WTC11 (cell line): ENCODE data around the gene CLIC2. TPM values are rescaled to one million over a fixed set of nuclear protein-coding genes. Genes with fewer than 3 reads are reported as not detected.

Experiments
- ATAC-seq: fragments of 200-7000 bp; cut with Tn5 transposase; 2 replicates; pipeline ENCODE4 v1.10.0; 2021; ENCODE audit warnings: mild to moderate bottlenecking, moderate library complexity
- CTCF ChIA-PET: fragments of 300-600 bp; sonication (Branson Sonifier 250); formaldehyde crosslinking; loops from one replicate; lab custom pipeline; 2021; ENCODE audit warnings: antibody characterized with exemption; lab: Charles Lee
- POLR2A ChIA-PET: fragments of 350-600 bp; sonication (Branson Sonifier 250); formaldehyde crosslinking; loops from one replicate; lab custom pipeline; 2021; ENCODE audit warnings: antibody characterized with exemption; lab: Charles Lee
- DNase-seq: peaks from one replicate; pipeline ENCODE4 v3.0.0; 2021; ENCODE audit warnings: low spot score
- H3K27ac Mint-ChIP-seq: 2 replicates; pipeline ENCODE4 v1.8.0; 2021; ENCODE audit warnings: mixed read lengths
- H3K27me3 Mint-ChIP-seq: 2 replicates; pipeline ENCODE4 v1.8.0; 2021; ENCODE audit warnings: low read depth, mild to moderate bottlenecking, moderate library complexity, mixed read lengths
- H3K36me3 Mint-ChIP-seq: 2 replicates; pipeline ENCODE4 v1.8.0; 2021; ENCODE audit warnings: mixed read lengths
- H3K4me1 Mint-ChIP-seq: 2 replicates; pipeline ENCODE4 v1.8.0; 2022; ENCODE audit warnings: mixed read lengths
- H3K4me3 Mint-ChIP-seq: 2 replicates; pipeline ENCODE4 v1.8.0; 2021; ENCODE audit warnings: mild to moderate bottlenecking, moderate library complexity, mixed read lengths
- H3K9me3 Mint-ChIP-seq: 2 replicates; pipeline ENCODE4 v1.8.0; 2021; ENCODE audit warnings: mixed read lengths
- AFF4 ChIP-seq: sonication (generic); formaldehyde crosslinking; IDR thresholded peaks from 2 replicates; pipeline ENCODE4 v1.8.1; 2023; ENCODE audit warnings: mild to moderate bottlenecking, missing genetic modification reagents, borderline replicate concordance
- ATF6 ChIP-seq: sonication (generic); formaldehyde crosslinking; IDR thresholded peaks from 2 replicates; pipeline ENCODE4 v1.8.1; 2023; ENCODE audit warnings: mild to moderate bottlenecking, missing genetic modification reagents
- ELF4 ChIP-seq: sonication (generic); formaldehyde crosslinking; IDR thresholded peaks from 2 replicates; pipeline ENCODE4 v1.8.1; 2022; ENCODE audit warnings: low read depth, mild to moderate bottlenecking, moderate library complexity, missing genetic modification reagents
- IRF2 ChIP-seq: sonication (generic); formaldehyde crosslinking; IDR thresholded peaks from 2 replicates; pipeline ENCODE4 v1.8.0; 2022; ENCODE audit warnings: low read depth, missing genetic modification reagents, borderline replicate concordance
- NFATC4 ChIP-seq: fragments of 250-450 bp; sonication (Bioruptor Pico); IDR thresholded peaks from 2 replicates; pipeline ENCODE4 v1.9.0; 2021; ENCODE audit warnings: mild to moderate bottlenecking
- NR2C2 ChIP-seq: sonication (generic); formaldehyde crosslinking; IDR thresholded peaks from 2 replicates; pipeline ENCODE4 v1.8.0; 2022; ENCODE audit warnings: mild to moderate bottlenecking, missing genetic modification reagents
- PRDM15 ChIP-seq: sonication (generic); formaldehyde crosslinking; IDR thresholded peaks from 2 replicates; pipeline ENCODE4 v1.8.0; 2022; ENCODE audit warnings: missing genetic modification reagents
- RELA ChIP-seq: sonication (generic); formaldehyde crosslinking; IDR thresholded peaks from 2 replicates; pipeline ENCODE4 v1.8.1; 2022; ENCODE audit warnings: missing genetic modification reagents, mild to moderate bottlenecking, borderline replicate concordance
- TCF7 ChIP-seq: sonication (generic); formaldehyde crosslinking; IDR thresholded peaks from 2 replicates; pipeline ENCODE4 v1.8.0; 2022; ENCODE audit warnings: mild to moderate bottlenecking, low read depth, missing genetic modification reagents, moderate library complexity
- ZNF138 ChIP-seq: sonication (generic); formaldehyde crosslinking; conservative IDR thresholded peaks from 2 replicates; pipeline ENCODE4 v1.8.1; 2022; ENCODE audit warnings: mild to moderate bottlenecking, moderate library complexity, missing genetic modification reagents
- ZNF425 ChIP-seq: fragments of 250-450 bp; sonication (Bioruptor Pico); conservative IDR thresholded peaks from 2 replicates; pipeline ENCODE4 v1.9.0; 2021; ENCODE audit warnings: mild to moderate bottlenecking
- total RNA-seq: library from RNA; stranded (reverse); gene quantifications from 3 replicates; pipeline ENCODE4 v1.2.3, GENCODE V29; 2021

The CLIC2 gene
- total RNA-seq, 1 experiment from 2014 or later = 0.66 TPM

GRCh38 chrX:155330992-155331391, 3.4 kb downstream of the CLIC2 start (continued):
- no peak for TF ChIP-seq AFF4 (CRISPR knock-in tag)
- TF ChIP-seq PRDM15 (CRISPR knock-in tag) = no peak
- TF ChIP-seq ATF6 (CRISPR knock-in tag) = no peak
- no peak for TF ChIP-seq IRF2
- TF ChIP-seq NR2C2 = no peak
- no peak for TF ChIP-seq ZNF138 (CRISPR knock-in tag)

- TF ChIP-seq ZNF425 (CRISPR knock-in tag) (no peak), TCF7 (CRISPR knock-in tag) (no peak), RELA (CRISPR knock-in tag) (no peak), NFATC4 (CRISPR knock-in tag) (no peak), ELF4 (CRISPR knock-in tag) (no peak), PRDM15 (CRISPR knock-in tag) (no peak)
- Mint-ChIP-seq H3K27ac (no peak overlapping the region), H3K27me3 (peaks cover 3% of the 10 kb centered on the region), H3K36me3 (no peaks in the 10 kb centered on the region), H3K4me3 (no peak overlapping the region), H3K4me1 (no peaks in the 10 kb centered on the region), H3K9me3 (0 out of 2 replicates have a peak, but pooled peaks cover 9% of the 10 kb centered on the region)
- CTCF ChIA-PET = no interaction called here
- DNase-seq = no peak
- POLR2A ChIA-PET = no interaction called here
- no peak for ATAC-seq
Observed at GRCh38 chrX:155329293-155329692, 5.1 kb downstream of the CLIC2 start.
